GM06990 (cell line): Measurements from ENCODE around the gene ASB2.
A peak's percentile ranks its signal among the peaks of the same experiment; 100 is the strongest.

Experiments used
- DNase-seq: peaks from one replicate; pipeline ENCODE4 v3.0.0-alpha.2; 2011; ENCODE audit not compliant: insufficient read length; ENCODE audit errors: extremely low read depth
- H3K27me3 ChIP-seq: replicated peaks from 2 replicates; pipeline ENCODE4 v1.6.0; 2011; ENCODE audit warnings: low read length; ENCODE audit not compliant: control insufficient read depth, insufficient read depth
- H3K36me3 ChIP-seq: 2 replicates; pipeline ENCODE4 v1.5.1; 2011; ENCODE audit warnings: low read length; ENCODE audit not compliant: control insufficient read depth, insufficient read depth
- H3K4me3 ChIP-seq: replicated peaks from 2 replicates; pipeline ENCODE4 v1.5.1; 2011; ENCODE audit warnings: low read depth, mild to moderate bottlenecking, control low read depth, low read length
- CTCF ChIP-seq: IDR thresholded peaks from 2 replicates; pipeline ENCODE4 v1.5.1; 2011; ENCODE audit warnings: low read length, control low read depth, mild to moderate bottlenecking, inconsistent platforms; ENCODE audit not compliant: insufficient read depth, poor library complexity, severe bottlenecking

Gene ASB2

GRCh38 chr14:94000267-94000666 is 23.9 kb upstream of the ASB2 start:
- no peak overlapping the region for H3K4me3 ChIP-seq
- H3K36me3 ChIP-seq = no peaks in the 10 kb centered on the region
- no peak for DNase-seq
- H3K27me3 ChIP-seq = peaks cover 2% of the 10 kb centered on the region
- no peak for TF ChIP-seq CTCF

- TF ChIP-seq CTCF = peak; percentile 36
- no peak overlapping the region for H3K4me3 ChIP-seq
- H3K27me3 ChIP-seq = peaks cover 2% of the 10 kb centered on the region
- no peak for DNase-seq
- H3K36me3 ChIP-seq = no peaks in the 10 kb centered on the region
Measured at GRCh38 chr14:93999573-93999972, 23.2 kb upstream of the ASB2 start.

- no peak for DNase-seq
- H3K4me3 ChIP-seq = no peak overlapping the region
- TF ChIP-seq CTCF = no peak
- H3K36me3 ChIP-seq = no peaks in the 10 kb centered on the region
- H3K27me3 ChIP-seq = no peaks in the 10 kb centered on the region; the same call in 1 of the 2 replicates
Measured at GRCh38 chr14:93998871-93999403, 22.6 kb upstream of the ASB2 start.

- TF ChIP-seq CTCF = no peak
- Histone ChIP-seq H3K27me3 (no peaks in the 10 kb centered on the region), H3K36me3 (no peaks in the 10 kb centered on the region), H3K4me3 (no peak overlapping the region)
- DNase-seq = no peak
Measured at GRCh38 chr14:93997916-93998870, 21.8 kb upstream of the ASB2 start.

GRCh38 chr14:93997082-93997481 is 20.7 kb upstream of the ASB2 start, which contains the start of gene CCDC197:
Gene CCDC197 (plus strand): TSS chr14:93997301. CDS start chr14:93998132, 831 bp downstream.
- H3K27me3 ChIP-seq = no peaks in the 10 kb centered on the region
- DNase-seq = no peak
- no peak for TF ChIP-seq CTCF
- no peak within 1 kb of the TSS for H3K4me3 ChIP-seq
- no peaks in the 10 kb centered on the region for H3K36me3 ChIP-seq
